ENCODE results near the gene C1RL.

GRCh38 chr12:7121324-7121723 lies 12.3 kb upstream of the C1RL start:
- TF ChIP-seq CTCF (IDR thresholded peaks at IDR 0.05) = no peak
- TF ChIP-seq POLR2A (IDR thresholded peaks at IDR 0.05) = no peak

Measured in uterus (tissue), 2 donors.